Large intestine (tissue), 3 donors: ENCODE data around the gene SPRR4. TPM values are rescaled to one million over a fixed set of nuclear protein-coding genes. Genes with fewer than 3 reads are reported as not detected.

Source experiments
- DNase-seq, 2 donors: peaks; one replicate each; pipeline versions ENCODE4 v3.0.0 to v3.0.0-alpha.2; 2013
- H3K27ac ChIP-seq: one replicate; pipeline ENCODE4 v1.5.1; 2013; ENCODE audit warnings: low read length
- H3K27me3 ChIP-seq: 2 replicates; pipeline ENCODE4 v1.6.1; 2013; ENCODE audit warnings: low read length; ENCODE audit not compliant: control insufficient read depth, insufficient read depth
- H3K36me3 ChIP-seq: 2 replicates; pipeline ENCODE4 v1.6.1; 2013; ENCODE audit warnings: low read length; ENCODE audit not compliant: control insufficient read depth, insufficient read depth
- H3K4me1 ChIP-seq: one replicate; pipeline ENCODE4 v1.6.1; 2013; ENCODE audit warnings: low read length; ENCODE audit not compliant: control insufficient read depth, insufficient read depth
- H3K4me3 ChIP-seq: one replicate; pipeline ENCODE4 v1.5.1; 2013; ENCODE audit warnings: low read length
- H3K9me3 ChIP-seq: one replicate; pipeline ENCODE4 v1.6.1; 2013; ENCODE audit warnings: mild to moderate bottlenecking, low read depth, low read length, moderate library complexity; ENCODE audit not compliant: control insufficient read depth
- WGBS: methylation state at CpG from one replicate; pipeline ENCODE4 v1.1.5; 2013; ENCODE audit warnings: low lambda C conversion rate; ENCODE audit not compliant: insufficient coverage; 5-methylcytosine and 5-hydroxymethylcytosine counted together
- polyA plus RNA-seq: library from polyadenylated mRNA; unstranded; fragments of 120-200 nt; gene quantifications from one replicate; pipeline ENCODE4 v1.2.1, GENCODE V29; 2013

Gene SPRR4
- polyA plus RNA-seq, 1 donor = not detected

GRCh38 chr1:152983234-152983633 lies 12.8 kb downstream of the SPRR4 start:
- Histone ChIP-seq H3K9me3 (no peaks in the 10 kb centered on the region), H3K36me3 (no peaks in the 10 kb centered on the region), H3K27me3 (no peaks in the 10 kb centered on the region), H3K4me3 (no peak overlapping the region), H3K27ac (no peak overlapping the region), H3K4me1 (peaks cover 15% of the 10 kb centered on the region)
- DNase-seq = no peak

DNA sequence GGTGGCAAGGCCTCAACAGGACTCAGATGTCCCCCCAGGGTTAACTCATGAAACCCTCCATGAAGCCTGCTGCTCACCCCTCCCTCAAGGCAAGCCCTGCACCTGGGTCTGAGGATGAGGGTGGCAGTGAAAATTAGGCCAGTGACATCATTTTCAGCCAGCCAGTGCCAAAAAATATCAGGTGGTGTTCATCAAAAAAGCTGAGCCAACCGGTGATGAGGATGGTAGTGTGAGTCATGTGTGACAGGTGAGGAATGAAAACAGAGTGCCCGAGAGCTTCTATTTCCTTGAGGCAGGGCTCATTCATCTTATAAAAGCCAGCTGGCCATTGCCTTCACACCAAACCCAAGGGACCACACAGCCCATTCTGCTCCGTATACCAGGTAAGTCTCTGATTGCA lies 13.3 kb downstream of the SPRR4 start, which contains the start of gene SPRR1A:
Gene SPRR1A, plus strand, starts transcription at position 339 of the 400 bp plus-strand sequence. CDS start 1,150 bp downstream, outside the sequence.
- Histone ChIP-seq H3K9me3 (no peaks in the 10 kb centered on the region), H3K36me3 (no peaks in the 10 kb centered on the region), H3K27ac (no peak within 1 kb of the TSS), H3K4me3 (no peak within 1 kb of the TSS), H3K4me1 (peaks cover 15% of the 10 kb centered on the region), H3K27me3 (no peaks in the 10 kb centered on the region)
- 80% methylated on average over 1 of the region's 3 CpGs for WGBS
- DNase-seq = no peak

- peaks cover 2% of the 10 kb centered on the region for H3K4me1 ChIP-seq
- WGBS = no CpG with 5 or more reads among the region's 2 CpGs
- no peak for DNase-seq
- no peaks in the 10 kb centered on the region for H3K9me3 ChIP-seq
- no peak overlapping the region for H3K4me3 ChIP-seq
- no peaks in the 10 kb centered on the region for H3K36me3 ChIP-seq
- H3K27ac ChIP-seq = no peak overlapping the region
- no peaks in the 10 kb centered on the region for H3K27me3 ChIP-seq
Measured at GRCh38 chr1:152986578-152986977, 16.1 kb downstream of the SPRR4 start.

DNA sequence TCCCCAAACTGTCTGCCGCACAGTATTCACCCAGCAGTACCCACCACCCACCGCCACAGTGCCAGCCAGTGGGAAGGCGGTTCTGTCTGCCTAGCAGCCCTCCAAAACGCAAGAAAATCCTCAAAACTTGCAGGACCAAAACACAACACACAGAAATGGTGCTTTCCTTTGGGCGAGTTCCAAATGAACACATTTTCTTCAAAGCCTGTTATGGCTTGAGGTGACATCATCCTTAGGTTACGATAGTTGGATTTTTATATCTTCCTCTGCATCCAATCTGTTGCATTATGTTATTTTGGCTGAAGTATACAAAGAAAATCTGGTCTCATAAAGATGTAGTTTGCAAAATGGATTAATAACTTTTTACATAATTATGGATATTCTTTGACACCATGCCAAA lies 22.7 kb downstream of the SPRR4 start:
- H3K27ac ChIP-seq = no peak overlapping the region
- no peak overlapping the region for H3K4me3 ChIP-seq
- WGBS = no CpG with 5 or more reads among the region's 6 CpGs
- H3K4me1 ChIP-seq = no peaks in the 10 kb centered on the region
- peaks cover 3% of the 10 kb centered on the region for H3K27me3 ChIP-seq
- no peaks in the 10 kb centered on the region for H3K9me3 ChIP-seq
- no peak for DNase-seq
- no peaks in the 10 kb centered on the region for H3K36me3 ChIP-seq

DNA sequence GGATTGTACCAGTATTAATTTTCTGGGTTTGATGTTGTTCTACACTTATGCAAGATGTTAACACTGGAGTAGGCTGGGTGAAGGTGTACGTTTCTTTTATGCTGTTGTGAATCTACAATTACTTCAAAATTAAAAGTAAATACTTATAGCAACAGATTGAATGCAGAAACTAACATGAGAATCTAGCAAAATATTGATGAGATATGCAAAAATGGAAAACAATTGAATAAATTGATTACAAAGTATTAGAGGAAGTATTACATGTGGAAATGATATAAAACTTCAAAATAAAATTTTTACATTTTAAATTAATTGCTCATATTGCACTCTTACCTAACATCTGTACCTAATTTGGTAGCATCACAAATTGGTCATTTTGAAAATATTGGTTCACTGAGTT lies 25.4 kb downstream of the SPRR4 start:
- Histone ChIP-seq H3K9me3 (no peaks in the 10 kb centered on the region), H3K27ac (no peak overlapping the region), H3K36me3 (no peaks in the 10 kb centered on the region), H3K27me3 (peaks cover 3% of the 10 kb centered on the region), H3K4me3 (no peak overlapping the region), H3K4me1 (no peaks in the 10 kb centered on the region)
- 0% methylated on average over 1 of the region's 1 CpG for WGBS
- DNase-seq = no peak

DNA sequence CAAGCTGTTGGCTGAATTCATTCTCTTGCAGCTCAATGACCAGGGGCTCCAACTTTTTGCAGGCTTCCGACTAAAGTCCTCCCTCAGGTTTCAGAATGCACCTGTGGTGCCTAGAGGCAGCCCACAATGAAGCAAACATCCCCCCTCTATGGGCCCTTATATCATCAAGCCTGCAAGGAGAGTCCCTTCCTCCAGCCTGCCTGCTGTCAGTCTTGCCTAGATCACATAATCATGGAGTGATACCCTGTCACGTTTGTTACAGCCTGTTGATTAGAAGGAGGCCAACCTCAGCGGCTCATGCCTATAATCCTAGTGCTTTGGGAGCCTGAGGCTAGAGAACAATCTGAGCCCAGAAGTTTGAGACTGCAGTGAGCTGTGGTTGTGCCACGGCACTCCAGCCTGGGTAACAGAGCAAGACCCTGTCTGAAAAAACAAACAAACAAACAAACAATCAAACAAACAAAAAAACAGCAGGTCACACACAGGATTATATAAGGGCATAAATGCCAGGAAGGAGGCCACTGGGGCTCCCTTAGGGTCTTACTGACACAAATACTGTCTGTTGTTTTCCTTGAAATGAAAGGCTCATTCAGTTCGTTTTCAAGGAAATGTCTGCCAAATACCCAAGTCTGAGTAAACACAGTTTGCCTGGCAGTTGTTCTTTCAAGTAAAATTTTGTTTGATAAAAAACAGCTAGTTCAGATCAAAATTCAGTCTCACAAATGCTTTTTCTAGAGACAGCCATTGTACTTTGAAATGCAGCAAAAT lies 26.4 kb downstream of the SPRR4 start:
- WGBS = 80% methylated on average over 1 of the region's 5 CpGs
- Histone ChIP-seq H3K4me3 (no peak overlapping the region), H3K36me3 (no peaks in the 10 kb centered on the region), H3K27me3 (peaks cover 3% of the 10 kb centered on the region), H3K9me3 (no peaks in the 10 kb centered on the region), H3K4me1 (no peaks in the 10 kb centered on the region), H3K27ac (no peak overlapping the region)
- DNase-seq = no peak

GRCh38 chr1:152997901-152998300 lies 27.5 kb downstream of the SPRR4 start:
- Histone ChIP-seq H3K36me3 (no peaks in the 10 kb centered on the region), H3K4me3 (no peak overlapping the region), H3K27ac (no peak overlapping the region), H3K27me3 (peaks cover 3% of the 10 kb centered on the region), H3K4me1 (no peaks in the 10 kb centered on the region), H3K9me3 (no peaks in the 10 kb centered on the region)
- no peak for DNase-seq
- WGBS = no CpG with 5 or more reads among the region's 7 CpGs

GRCh38 chr1:152998476-152998875 lies 28.0 kb downstream of the SPRR4 start:
- Histone ChIP-seq H3K36me3 (no peaks in the 10 kb centered on the region), H3K27ac (no peak overlapping the region), H3K4me1 (no peaks in the 10 kb centered on the region), H3K9me3 (no peaks in the 10 kb centered on the region), H3K27me3 (peaks cover 3% of the 10 kb centered on the region), H3K4me3 (no peak overlapping the region)
- WGBS = no CpG with 5 or more reads among the region's 4 CpGs
- no peak for DNase-seq

DNA sequence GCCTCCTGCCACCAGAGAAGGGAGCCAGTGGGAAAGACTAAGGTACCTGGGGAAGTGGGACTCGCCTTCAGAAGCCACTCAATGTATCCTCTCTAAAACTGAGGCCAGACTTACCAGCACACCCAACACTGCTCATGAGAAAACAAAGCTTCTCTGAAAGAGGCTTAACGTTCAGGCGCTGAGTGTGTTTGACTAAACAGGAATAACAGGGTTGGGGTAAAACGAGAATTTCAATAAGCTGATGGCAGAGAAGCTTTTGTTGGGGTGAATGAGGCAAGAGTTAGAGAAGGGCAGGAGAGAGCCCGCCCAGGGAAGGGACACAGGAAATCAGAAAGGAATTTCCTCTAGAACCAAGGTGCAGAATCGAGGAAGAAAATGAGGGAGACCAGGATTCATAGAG lies 29.4 kb downstream of the SPRR4 start:
- Histone ChIP-seq H3K4me1 (no peaks in the 10 kb centered on the region), H3K27ac (no peak overlapping the region), H3K27me3 (peaks cover 3% of the 10 kb centered on the region), H3K9me3 (no peaks in the 10 kb centered on the region), H3K4me3 (no peak overlapping the region), H3K36me3 (no peaks in the 10 kb centered on the region)
- no peak for DNase-seq
- WGBS = 100% methylated on average over 1 of the region's 6 CpGs

DNA sequence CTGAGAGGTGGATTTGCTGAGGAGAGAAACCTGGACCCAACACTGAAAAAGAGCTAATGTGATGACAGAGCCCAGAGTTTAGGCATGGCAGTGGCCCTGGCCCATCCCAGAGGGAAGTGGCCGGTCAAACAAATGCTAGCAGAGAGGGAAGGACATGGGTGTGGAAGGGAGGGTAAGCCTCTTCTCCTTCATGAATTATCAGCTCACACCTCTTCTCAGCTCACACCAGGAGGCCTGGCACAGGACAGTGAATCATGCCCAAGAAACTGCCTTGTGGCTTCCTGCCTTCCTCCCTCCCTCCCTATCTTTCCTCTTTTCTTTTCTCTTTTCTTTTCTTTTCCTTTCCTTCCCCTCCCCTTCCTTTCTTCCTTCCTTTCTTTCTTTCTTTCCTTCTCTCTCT lies 29.8 kb downstream of the SPRR4 start:
- no peaks in the 10 kb centered on the region for H3K36me3 ChIP-seq
- no CpG with 5 or more reads among the region's 1 CpG for WGBS
- no peak for DNase-seq
- H3K9me3 ChIP-seq = no peaks in the 10 kb centered on the region
- H3K27ac ChIP-seq = no peak overlapping the region
- H3K27me3 ChIP-seq = peaks cover 3% of the 10 kb centered on the region
- no peak overlapping the region for H3K4me3 ChIP-seq
- no peaks in the 10 kb centered on the region for H3K4me1 ChIP-seq

DNA sequence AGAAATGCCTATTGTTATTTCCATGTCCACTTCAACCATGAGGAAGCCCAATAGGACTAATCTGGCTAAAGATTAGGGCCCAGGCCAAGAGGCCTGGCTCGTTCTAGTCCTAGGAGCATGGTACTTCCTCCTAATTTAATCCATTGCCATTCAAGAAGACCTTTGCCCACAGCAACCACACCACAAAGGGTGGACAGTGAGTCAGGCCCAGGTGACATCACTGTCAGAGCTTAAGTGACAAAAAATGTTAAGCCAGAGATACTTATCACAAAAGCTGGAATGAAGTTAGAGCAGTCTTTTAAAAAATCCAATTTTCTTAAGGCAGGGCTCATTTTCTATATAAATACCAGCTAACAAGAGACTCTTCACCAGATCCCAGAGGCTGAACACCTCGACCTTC lies 30.9 kb downstream of the SPRR4 start, which contains the start of gene SPRR3:
Gene SPRR3, plus strand, starts transcription at position 368 of the 400 bp plus-strand sequence. CDS start 1,272 bp downstream, outside the sequence.
- Histone ChIP-seq H3K36me3 (no peaks in the 10 kb centered on the region), H3K27me3 (peaks cover 3% of the 10 kb centered on the region), H3K4me1 (no peaks in the 10 kb centered on the region), H3K9me3 (no peaks in the 10 kb centered on the region), H3K4me3 (no peak within 1 kb of the TSS), H3K27ac (no peak within 1 kb of the TSS)
- no peak for DNase-seq
- 40% methylated on average over 1 of the region's 2 CpGs for WGBS
